GM12891 (cell line): ENCODE results near the gene CCDC24.

Experiments used
- POLR2A ChIP-seq: IDR thresholded peaks from 2 replicates; pipeline ENCODE4 v1.6.1; 2011; ENCODE audit warnings: low read depth, low read length, control low read depth
- POLR2AphosphoS5 ChIP-seq: IDR thresholded peaks from 2 replicates; pipeline ENCODE4 v1.6.1; 2011; ENCODE audit warnings: low read depth, low read length, control low read depth
- SPI1 ChIP-seq: IDR thresholded peaks from 2 replicates; pipeline ENCODE4 v1.6.1; 2011; ENCODE audit warnings: low read depth, low read length, control low read depth
- TAF1 ChIP-seq: IDR thresholded peaks from 2 replicates; pipeline ENCODE4 v1.6.1; 2011; ENCODE audit warnings: low read depth, low read length, control low read depth

- TF ChIP-seq POLR2A = no peak
- TF ChIP-seq SPI1 = no peak
- TF ChIP-seq TAF1 = no peak
- TF ChIP-seq POLR2AphosphoS5 = no peak
Measured at GRCh38 chr1:44044071-44044801, 52.8 kb downstream of the CCDC24 start.
